Measurements from ENCODE around the gene CNKSR1.

The CNKSR1 gene

GRCh38 chr1:26162220-26162709 lies 15.0 kb upstream of the CNKSR1 start:
- peaks cover 87% of the 10 kb centered on the region for H3K27me3 ChIP-seq (ENCODE audit: control insufficient read depth, insufficient read depth, low read length)
- H3K9ac ChIP-seq (ENCODE audit: low read length), result peak overlapping the region; percentile 5
- no peaks in the 10 kb centered on the region for H3K9me3 ChIP-seq (ENCODE audit: control insufficient read depth, insufficient read depth, low read depth, low read length)
- peaks cover 49% of the 10 kb centered on the region for H3K4me1 ChIP-seq (ENCODE audit: control insufficient read depth, insufficient read depth, low read length)
- H3K27ac ChIP-seq (ENCODE audit: low read depth, low read length), result no peak overlapping the region
- H3K4me3 ChIP-seq (ENCODE audit: low read depth, low read length), result peak overlapping the region; percentile 59
- no peaks in the 10 kb centered on the region for H3K36me3 ChIP-seq (ENCODE audit: control insufficient read depth, insufficient read depth, low read length)

DNA sequence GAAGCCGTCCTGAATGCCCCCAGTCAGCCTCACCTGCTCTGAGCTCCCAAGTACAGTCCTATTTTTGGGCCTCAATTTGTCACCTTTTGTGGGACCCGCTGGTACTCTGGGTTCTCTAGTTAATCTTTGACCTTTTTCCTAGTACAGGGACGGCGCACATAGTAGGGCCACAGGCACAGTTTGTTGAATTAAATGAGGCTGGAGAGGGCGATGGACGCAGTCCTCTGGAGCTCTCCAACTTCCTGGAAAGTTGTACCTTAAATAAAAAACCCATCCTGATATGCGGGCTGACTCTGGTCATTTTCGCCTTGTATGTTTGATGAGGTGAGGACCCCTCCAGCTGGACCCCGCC lies 13.6 kb upstream of the CNKSR1 start:
- Histone ChIP-seq H3K27me3 (ENCODE audit: control insufficient read depth, insufficient read depth, low read length) (peaks cover 77% of the 10 kb centered on the region), H3K36me3 (ENCODE audit: control insufficient read depth, insufficient read depth, low read length) (no peaks in the 10 kb centered on the region), H3K4me3 (ENCODE audit: low read depth, low read length) (peak overlapping the region; percentile 69; the same call in 1 of the 2 replicates)

GRCh38 chr1:26164036-26164860 lies 13.0 kb upstream of the CNKSR1 start:
- no peaks in the 10 kb centered on the region for H3K36me3 ChIP-seq (ENCODE audit: control insufficient read depth, insufficient read depth, low read length)
- peaks cover 71% of the 10 kb centered on the region for H3K27me3 ChIP-seq (ENCODE audit: control insufficient read depth, insufficient read depth, low read length)
- H3K4me1 ChIP-seq (ENCODE audit: control insufficient read depth, insufficient read depth, low read length), result peaks cover 40% of the 10 kb centered on the region
- H3K9ac ChIP-seq (ENCODE audit: low read length), result peak overlapping the region; percentile 2
- H3K4me3 ChIP-seq (ENCODE audit: low read depth, low read length), result peak overlapping the region; percentile 69
- H3K27ac ChIP-seq (ENCODE audit: low read depth, low read length), result no peak overlapping the region
- H3K9me3 ChIP-seq (ENCODE audit: control insufficient read depth, insufficient read depth, low read depth, low read length), result no peaks in the 10 kb centered on the region

More for the DNA sequence above, 13.6 kb upstream of the CNKSR1 start:
- Histone ChIP-seq H3K4me1 (ENCODE audit: control insufficient read depth, insufficient read depth, low read length) (peaks cover 40% of the 10 kb centered on the region), H3K9me3 (ENCODE audit: control insufficient read depth, insufficient read depth, low read depth, low read length) (no peaks in the 10 kb centered on the region), H3K9ac (ENCODE audit: low read length) (no peak overlapping the region), H3K27ac (ENCODE audit: low read depth, low read length) (no peak overlapping the region)

- no peaks in the 10 kb centered on the region for H3K36me3 ChIP-seq (ENCODE audit: control insufficient read depth, insufficient read depth, low read length)
- no peaks in the 10 kb centered on the region for H3K9me3 ChIP-seq (ENCODE audit: control insufficient read depth, insufficient read depth, low read depth, low read length)
- H3K27ac ChIP-seq (ENCODE audit: low read depth, low read length), result no peak overlapping the region
- peak overlapping the region; percentile 2 for H3K9ac ChIP-seq (ENCODE audit: low read length)
- H3K4me1 ChIP-seq (ENCODE audit: control insufficient read depth, insufficient read depth, low read length), result peaks cover 35% of the 10 kb centered on the region
- peaks cover 62% of the 10 kb centered on the region for H3K27me3 ChIP-seq (ENCODE audit: control insufficient read depth, insufficient read depth, low read length)
- peak overlapping the region; percentile 69 for H3K4me3 ChIP-seq (ENCODE audit: low read depth, low read length)
Observed at GRCh38 chr1:26164861-26165842, 12.1 kb upstream of the CNKSR1 start.

DNA sequence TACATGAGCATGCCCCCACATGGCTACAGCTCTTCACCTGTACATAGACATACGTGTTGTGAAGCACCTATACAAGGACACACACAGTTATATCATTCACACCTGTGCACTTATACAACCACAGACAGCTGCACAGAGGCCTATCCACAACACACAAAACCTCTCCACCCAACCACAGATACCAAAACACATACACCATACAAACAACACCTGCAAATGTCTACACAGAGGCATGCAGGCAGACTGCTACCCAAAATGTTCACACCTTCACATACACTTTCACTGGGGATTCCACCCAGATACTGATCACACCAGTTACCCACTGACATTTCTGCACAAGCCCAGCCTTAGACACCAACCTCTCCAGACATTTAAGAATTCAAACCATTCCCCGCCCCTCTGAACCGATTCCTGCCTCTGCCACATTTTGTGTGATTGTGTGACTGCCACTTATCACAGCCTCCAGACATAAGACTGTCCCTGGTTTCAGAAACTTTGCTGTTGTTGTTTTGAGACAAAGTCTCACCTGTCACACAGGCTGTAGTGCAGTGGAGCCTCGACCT lies 10.5 kb upstream of the CNKSR1 start:
- H3K4me1 ChIP-seq (ENCODE audit: control insufficient read depth, insufficient read depth, low read length), result peaks cover 38% of the 10 kb centered on the region
- H3K27ac ChIP-seq (ENCODE audit: low read depth, low read length), result no peak overlapping the region
- H3K9ac ChIP-seq (ENCODE audit: low read length), result no peak overlapping the region
- no peaks in the 10 kb centered on the region for H3K9me3 ChIP-seq (ENCODE audit: control insufficient read depth, insufficient read depth, low read depth, low read length)
- no peak overlapping the region for H3K4me3 ChIP-seq (ENCODE audit: low read depth, low read length)
- peaks cover 9% of the 10 kb centered on the region for H3K36me3 ChIP-seq (ENCODE audit: control insufficient read depth, insufficient read depth, low read length)
- peaks cover 46% of the 10 kb centered on the region for H3K27me3 ChIP-seq (ENCODE audit: control insufficient read depth, insufficient read depth, low read length)

- Histone ChIP-seq H3K27ac (ENCODE audit: low read depth, low read length) (peak within 1 kb of the TSS; percentile 89; the same call in 1 of the 2 replicates), H3K9ac (ENCODE audit: low read length) (peak within 1 kb of the TSS; percentile 91), H3K4me3 (ENCODE audit: low read depth, low read length) (peak within 1 kb of the TSS; percentile 89), H3K4me1 (ENCODE audit: control insufficient read depth, insufficient read depth, low read length) (peaks cover 38% of the 10 kb centered on the region), H3K9me3 (ENCODE audit: control insufficient read depth, insufficient read depth, low read depth, low read length) (no peaks in the 10 kb centered on the region), H3K27me3 (ENCODE audit: control insufficient read depth, insufficient read depth, low read length) (peaks cover 29% of the 10 kb centered on the region), H3K36me3 (ENCODE audit: control insufficient read depth, insufficient read depth, low read length) (peaks cover 9% of the 10 kb centered on the region)
Observed at GRCh38 chr1:26168410-26169197, 8.7 kb upstream of the CNKSR1 start, which contains the start of gene C1orf232. C1orf232 (minus strand) TSS chr1:26168963; CDS start chr1:26168499, 464 bp downstream.

DNA sequence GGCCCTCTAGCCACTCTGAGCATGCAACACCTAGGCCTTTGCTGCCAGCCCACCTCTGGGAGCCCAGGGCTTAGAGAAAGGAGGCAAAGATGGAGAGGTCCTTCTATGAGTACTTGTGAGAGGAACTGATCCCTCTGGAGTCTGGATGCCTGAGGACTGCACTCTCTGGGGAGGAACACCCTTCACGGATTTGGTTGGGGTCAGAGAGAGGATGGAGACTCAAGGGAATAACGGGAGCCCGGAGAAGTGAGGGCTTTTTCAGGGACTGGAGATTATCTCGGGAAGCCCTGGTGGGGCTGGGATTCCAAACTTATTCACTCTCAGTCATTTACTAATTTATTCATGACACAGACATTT lies 8.1 kb upstream of the CNKSR1 start:
- Histone ChIP-seq H3K27me3 (ENCODE audit: control insufficient read depth, insufficient read depth, low read length) (peaks cover 24% of the 10 kb centered on the region), H3K9me3 (ENCODE audit: control insufficient read depth, insufficient read depth, low read depth, low read length) (no peaks in the 10 kb centered on the region), H3K27ac (ENCODE audit: low read depth, low read length) (no peak overlapping the region), H3K4me1 (ENCODE audit: control insufficient read depth, insufficient read depth, low read length) (peaks cover 38% of the 10 kb centered on the region), H3K36me3 (ENCODE audit: control insufficient read depth, insufficient read depth, low read length) (peaks cover 9% of the 10 kb centered on the region), H3K4me3 (ENCODE audit: low read depth, low read length) (peak overlapping the region; percentile 89; the same call in 1 of the 2 replicates), H3K9ac (ENCODE audit: low read length) (no peak overlapping the region)

- H3K27me3 ChIP-seq (ENCODE audit: control insufficient read depth, insufficient read depth, low read length), result peaks cover 24% of the 10 kb centered on the region
- no peaks in the 10 kb centered on the region for H3K9me3 ChIP-seq (ENCODE audit: control insufficient read depth, insufficient read depth, low read depth, low read length)
- peaks cover 33% of the 10 kb centered on the region for H3K4me1 ChIP-seq (ENCODE audit: control insufficient read depth, insufficient read depth, low read length)
- H3K9ac ChIP-seq (ENCODE audit: low read length), result peak within 1 kb of the TSS; percentile 91
- H3K36me3 ChIP-seq (ENCODE audit: control insufficient read depth, insufficient read depth, low read length), result peaks cover 9% of the 10 kb centered on the region
- H3K4me3 ChIP-seq (ENCODE audit: low read depth, low read length), result peak within 1 kb of the TSS; percentile 89
- H3K27ac ChIP-seq (ENCODE audit: low read depth, low read length), result peak within 1 kb of the TSS; percentile 89; the same call in 1 of the 2 replicates
Observed at GRCh38 chr1:26169669-26170471, 7.4 kb upstream of the CNKSR1 start, which contains the start of gene ZNF593. ZNF593 (plus strand) TSS chr1:26169908; CDS start chr1:26169984, 76 bp downstream.

DNA sequence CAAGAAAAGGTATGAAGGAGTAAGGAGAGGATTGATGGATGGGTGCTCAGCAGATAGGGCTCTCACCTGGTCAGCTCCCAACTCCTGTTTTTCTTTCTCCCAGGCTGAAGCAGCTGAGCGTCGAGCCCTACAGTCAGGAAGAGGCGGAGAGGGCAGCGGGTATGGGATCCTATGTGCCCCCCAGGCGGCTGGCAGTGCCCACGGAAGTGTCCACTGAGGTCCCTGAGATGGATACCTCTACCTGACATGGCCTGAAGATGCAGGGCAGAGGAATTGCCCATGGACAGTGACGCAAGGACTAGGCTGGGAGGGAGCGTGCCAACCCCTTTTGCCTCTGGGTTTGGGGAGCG lies 6.8 kb upstream of the CNKSR1 start:
- peak overlapping the region; percentile 89; the same call in 1 of the 2 replicates for H3K27ac ChIP-seq (ENCODE audit: low read depth, low read length)
- H3K9ac ChIP-seq (ENCODE audit: low read length), result peak overlapping the region; percentile 91

More for the DNA sequence above, 6.8 kb upstream of the CNKSR1 start:
- H3K27me3 ChIP-seq (ENCODE audit: control insufficient read depth, insufficient read depth, low read length), result peaks cover 19% of the 10 kb centered on the region
- no peaks in the 10 kb centered on the region for H3K9me3 ChIP-seq (ENCODE audit: control insufficient read depth, insufficient read depth, low read depth, low read length)
- H3K36me3 ChIP-seq (ENCODE audit: control insufficient read depth, insufficient read depth, low read length), result peaks cover 9% of the 10 kb centered on the region
- H3K4me3 ChIP-seq (ENCODE audit: low read depth, low read length), result peak overlapping the region; percentile 89
- peaks cover 28% of the 10 kb centered on the region for H3K4me1 ChIP-seq (ENCODE audit: control insufficient read depth, insufficient read depth, low read length)
